D721Med (cell line): ENCODE measurements around the gene HDAC2.

ENCODE experiments used
- DNase-seq: peaks from one replicate; pipeline ENCODE4 v3.0.0; 2011; ENCODE audit warnings: low spot score; ENCODE audit not compliant: insufficient read length
- FAIRE-seq: peaks from 2 replicates; lab custom pipeline; 2011; peaks lifted over from hg19 to GRCh38; lab: Jason Lieb, UNC
- CTCF ChIP-seq: IDR thresholded peaks from 2 replicates; pipeline ENCODE4 v1.5.1; 2012; ENCODE audit warnings: mild to moderate bottlenecking, control low read depth; ENCODE audit not compliant: insufficient read depth; ENCODE audit errors: missing control alignments

Gene HDAC2

GRCh38 chr6:113909224-113909856 lies 61.6 kb downstream of the HDAC2 start:
- peak; percentile 33 for DNase-seq
- no peak for FAIRE-seq
- peak; percentile 69 for TF ChIP-seq CTCF

- no peak for DNase-seq
- no peak for FAIRE-seq
- no peak for TF ChIP-seq CTCF
Observed at GRCh38 chr6:113908801-113909200, 62.1 kb downstream of the HDAC2 start.

GRCh38 chr6:113907102-113907815 lies 63.7 kb downstream of the HDAC2 start:
- DNase-seq (no peak), FAIRE-seq (no peak)
- TF ChIP-seq CTCF, result no peak

- DNase-seq (no peak), FAIRE-seq (no peak)
- no peak for TF ChIP-seq CTCF
Observed at GRCh38 chr6:113903666-113904330, 67.2 kb downstream of the HDAC2 start.

- no peak for DNase-seq
- FAIRE-seq, result no peak
Observed at GRCh38 chr6:113901482-113901881, 69.5 kb downstream of the HDAC2 start.

More at GRCh38 chr6:113901482-113901881, 69.5 kb downstream of the HDAC2 start:
- no peak for TF ChIP-seq CTCF
